ENCODE measurements around the gene SLC6A20.

The SLC6A20 gene

GRCh38 chr3:45795882-45796765 is at the start of gene SLC6A20:
SLC6A20 (minus strand) TSS chr3:45796536; CDS start chr3:45796419, 117 bp downstream.
- DNase-seq: no peak

DNA sequence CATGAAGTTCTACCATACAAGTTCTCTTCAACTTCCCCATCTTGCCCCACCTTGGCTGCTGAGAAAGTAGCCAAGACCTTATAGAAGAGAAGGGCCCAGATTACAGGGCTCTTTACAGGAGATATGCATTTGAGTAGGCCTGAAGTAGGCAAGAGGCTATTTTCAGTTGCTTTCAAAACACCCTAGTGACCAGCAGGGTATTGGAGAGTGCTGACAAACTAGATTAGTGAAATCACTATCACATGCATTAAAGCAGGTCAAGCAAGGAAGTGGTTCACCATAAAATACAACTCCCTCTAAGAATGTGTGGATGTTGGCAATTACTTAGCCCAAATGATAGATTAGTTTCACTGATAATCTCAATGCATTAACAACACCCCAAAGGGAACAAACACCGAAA is 48.3 kb upstream of the SLC6A20 start:
- DNase-seq: no peak

GRCh38 chr3:45842851-45843625 is 46.7 kb upstream of the SLC6A20 start:
- DNase-seq: no peak

GRCh38 chr3:45841757-45842491 is 45.6 kb upstream of the SLC6A20 start, which contains the start of gene LZTFL1:
LZTFL1 (minus strand) TSS chr3:45842119; CDS start chr3:45841991, 128 bp downstream.
- peak; percentile 66 to 93 for DNase-seq

DNA sequence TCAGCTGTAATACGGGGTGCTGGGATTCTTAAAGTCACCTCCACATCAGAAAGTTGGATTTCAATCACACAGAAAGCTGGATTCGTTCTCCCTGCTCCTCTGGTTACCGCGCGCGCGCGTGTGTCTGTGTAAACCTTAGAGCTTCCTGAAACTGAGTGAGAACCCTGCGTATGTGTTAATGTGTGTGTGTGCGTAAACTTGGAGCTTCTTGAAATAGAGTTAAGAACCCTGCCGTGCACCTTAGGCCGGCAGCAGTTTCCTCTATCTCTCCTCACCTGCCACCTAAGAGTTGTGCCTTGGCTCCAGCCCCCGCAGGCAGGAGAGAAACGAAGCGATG is 45.1 kb upstream of the SLC6A20 start:
- DNase-seq: peak in 1 of 2 donors; percentile 51

DNA sequence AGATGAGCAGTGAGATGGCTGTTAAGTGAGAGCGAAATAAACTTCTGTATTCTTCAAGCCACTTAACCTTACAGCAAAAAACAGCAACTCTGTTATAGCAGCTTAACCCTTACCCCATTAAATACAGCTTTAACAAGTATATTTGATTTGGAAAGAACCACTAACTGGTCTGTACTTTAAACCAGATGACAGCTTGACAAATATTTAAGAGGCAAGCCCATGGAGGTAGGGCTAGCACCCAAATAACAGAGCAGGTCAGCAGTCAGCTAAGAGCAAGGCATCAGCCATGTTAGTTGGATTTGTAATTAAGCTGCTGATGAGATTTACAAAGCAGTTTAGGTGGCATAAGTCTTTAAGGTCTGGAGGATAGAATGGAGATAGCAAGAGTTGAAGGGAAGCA is 42.1 kb upstream of the SLC6A20 start:
- no peak for DNase-seq

DNA sequence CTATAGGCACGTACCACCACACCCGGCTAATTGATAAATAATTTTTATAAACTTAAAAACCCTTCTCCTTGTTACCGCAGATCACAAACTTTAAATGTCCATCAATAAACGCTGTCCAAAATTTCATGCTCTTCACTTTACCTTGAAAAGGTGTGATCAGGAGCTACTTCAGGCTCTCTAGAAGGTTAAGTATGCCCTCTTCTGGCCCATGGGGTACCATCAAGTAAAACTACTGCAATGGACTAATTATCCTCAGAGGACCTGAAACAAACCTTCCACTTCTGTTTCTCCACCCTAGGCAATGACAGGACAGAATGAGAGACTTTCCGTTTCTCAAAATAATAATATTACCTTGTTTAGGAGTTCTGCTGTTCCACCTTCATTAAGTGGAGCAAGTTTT is 36.4 kb upstream of the SLC6A20 start:
- no peak for DNase-seq

DNA sequence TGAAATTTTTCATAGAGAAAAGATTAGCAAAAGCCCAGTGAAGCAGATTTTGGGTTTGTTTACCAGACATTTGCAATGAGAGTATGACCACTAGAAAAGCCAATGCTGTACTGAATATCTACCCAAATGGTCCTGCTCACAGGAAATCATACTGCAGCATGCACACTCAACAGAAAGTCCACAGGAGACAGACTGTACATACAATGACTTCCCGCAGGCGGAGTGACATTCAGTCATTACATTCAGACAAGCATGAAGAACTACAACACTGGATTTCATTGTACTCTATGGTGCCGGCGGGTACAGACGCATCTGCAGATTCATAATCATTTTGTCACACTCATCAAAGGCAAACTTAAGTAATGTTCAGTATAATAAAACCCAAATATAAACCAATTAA is 33.8 kb upstream of the SLC6A20 start:
- no peak for DNase-seq

- DNase-seq: no peak
Measured at GRCh38 chr3:45826908-45827307, 30.6 kb upstream of the SLC6A20 start.

GRCh38 chr3:45826321-45826720 is 30.0 kb upstream of the SLC6A20 start:
- no peak for DNase-seq

- DNase-seq: no peak
Measured at GRCh38 chr3:45821127-45821526, 24.8 kb upstream of the SLC6A20 start.

- DNase-seq: no peak
Measured at GRCh38 chr3:45819543-45819942, 23.2 kb upstream of the SLC6A20 start.

DNA sequence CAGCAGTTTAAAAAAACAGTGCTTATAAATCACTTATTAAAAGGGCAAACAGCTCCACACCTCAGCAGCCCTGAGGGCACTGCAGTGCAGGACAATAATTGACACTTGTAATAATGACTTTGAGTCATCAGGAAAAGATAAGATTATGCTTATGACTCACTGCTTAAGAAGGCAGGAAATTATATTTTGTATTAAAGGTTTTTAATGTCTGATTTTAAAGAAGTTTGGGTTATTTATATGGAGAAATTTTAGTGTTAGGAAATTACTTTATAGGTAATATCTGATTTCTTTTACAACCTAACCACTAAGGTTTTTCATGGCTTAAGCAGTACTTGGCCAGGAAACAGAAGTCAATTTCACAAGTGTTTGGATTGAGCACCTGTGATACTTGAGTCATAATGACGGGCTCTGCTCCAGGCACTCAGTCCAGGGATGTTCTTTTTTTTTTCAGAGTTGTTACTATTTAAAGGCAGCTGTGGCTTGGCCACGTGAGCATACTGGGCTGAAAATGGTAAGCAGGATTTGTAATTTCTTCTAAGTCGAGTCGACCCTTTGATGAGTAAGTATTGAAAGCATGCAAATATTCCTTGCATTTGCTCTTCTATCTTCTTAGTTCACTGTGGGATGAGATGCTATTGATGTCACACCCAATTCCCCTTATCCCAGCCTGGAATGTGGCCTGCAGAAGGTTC is 21.6 kb upstream of the SLC6A20 start:
- peak in 1 of 2 donors; percentile 16 for DNase-seq

GRCh38 chr3:45816544-45816943 is 20.2 kb upstream of the SLC6A20 start:
- no peak for DNase-seq

DNA sequence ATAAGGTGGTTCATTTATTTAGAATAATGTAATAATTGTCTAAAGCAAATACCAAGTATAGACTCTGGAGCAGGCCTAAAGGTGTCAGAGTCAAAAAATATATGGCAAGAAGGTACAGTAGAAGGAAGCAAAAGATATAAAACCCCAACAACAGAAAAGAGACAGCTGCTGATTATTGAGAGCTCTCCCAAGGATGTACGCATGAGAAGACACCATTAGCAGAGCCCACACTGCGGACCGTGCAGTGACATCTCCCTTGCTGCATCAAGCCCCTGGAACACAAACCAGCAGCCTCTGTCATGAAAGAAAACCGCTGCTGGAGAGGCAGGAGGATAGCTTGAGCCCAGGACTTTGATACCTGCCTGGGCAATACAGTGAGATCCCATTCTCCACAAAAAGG is 18.0 kb upstream of the SLC6A20 start:
- no peak for DNase-seq

GRCh38 chr3:45807681-45808540 is 11.6 kb upstream of the SLC6A20 start:
- DNase-seq: no peak

DNA sequence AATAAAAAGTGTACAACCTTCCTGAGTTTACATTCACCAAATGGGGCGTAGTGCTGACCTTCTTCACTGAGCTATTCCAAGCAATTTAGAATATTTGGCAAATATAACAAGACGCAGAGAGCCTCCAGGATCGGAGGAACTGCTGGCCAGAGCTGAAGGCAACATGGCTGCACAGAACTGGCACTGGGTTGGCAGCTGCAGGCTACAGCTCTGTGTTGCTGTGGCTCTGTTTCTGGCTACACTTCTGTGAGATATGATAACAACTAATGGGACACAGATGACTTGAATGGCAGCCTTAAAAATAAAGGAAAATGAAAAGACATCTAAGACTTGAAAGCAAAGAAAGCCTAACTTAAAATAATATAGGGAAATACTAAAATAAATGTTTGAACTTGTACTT is 10.8 kb upstream of the SLC6A20 start:
- no peak for DNase-seq

DNA sequence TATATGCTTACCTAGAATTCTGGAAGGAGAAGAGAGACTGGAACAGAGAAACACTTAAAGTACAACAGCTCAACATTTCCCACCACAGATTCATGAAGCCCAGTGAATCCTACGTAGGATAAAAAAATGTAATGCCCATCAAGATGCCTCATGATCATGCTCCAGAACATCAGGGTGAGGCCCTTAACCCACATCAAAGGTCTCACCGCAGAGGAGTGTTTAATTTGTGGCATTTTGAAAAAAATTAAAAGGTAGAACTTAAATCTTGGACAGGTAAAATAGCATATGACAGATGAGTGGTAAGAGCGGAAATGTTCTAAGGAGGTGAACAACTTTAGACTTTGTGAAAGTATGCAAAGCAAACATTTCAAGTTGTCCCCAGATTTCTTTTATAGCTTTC is 9.7 kb upstream of the SLC6A20 start:
- no peak for DNase-seq

DNA sequence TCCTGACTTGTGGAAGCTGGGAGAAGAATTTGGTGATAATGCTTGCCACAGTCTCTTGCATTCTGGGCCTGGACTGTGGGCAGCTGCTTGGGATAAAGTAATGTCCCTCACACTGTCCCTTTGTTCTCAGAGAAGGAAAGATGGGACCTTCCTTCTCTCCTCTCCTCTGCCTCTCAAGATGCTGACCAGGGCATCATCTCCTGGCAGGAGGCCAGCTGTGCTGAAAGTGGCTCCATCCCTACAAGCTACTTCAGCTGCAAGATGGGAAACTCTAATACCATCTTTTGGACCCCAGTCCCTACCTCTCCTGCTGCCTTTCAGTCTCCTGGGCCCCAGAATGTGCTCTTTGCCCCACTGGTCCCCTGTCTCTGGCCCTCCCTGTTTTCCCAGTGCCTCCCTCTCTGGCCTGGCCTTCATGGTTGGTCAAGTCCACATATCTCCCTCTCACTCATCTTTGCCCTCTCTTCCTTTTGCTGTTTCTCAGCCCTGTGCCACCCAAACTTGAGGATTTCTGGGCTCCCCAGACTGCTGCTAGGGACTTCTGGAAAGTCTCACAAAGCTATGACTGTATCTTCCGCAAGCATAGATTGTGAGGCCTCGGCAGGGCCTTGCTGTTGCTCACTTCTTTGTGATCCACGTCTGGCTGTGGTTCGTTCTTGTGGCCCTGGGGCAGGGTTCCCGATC is 7.1 kb upstream of the SLC6A20 start:
- no peak for DNase-seq

- DNase-seq: no peak
Measured at GRCh38 chr3:45802146-45802545, 5.8 kb upstream of the SLC6A20 start.

DNA sequence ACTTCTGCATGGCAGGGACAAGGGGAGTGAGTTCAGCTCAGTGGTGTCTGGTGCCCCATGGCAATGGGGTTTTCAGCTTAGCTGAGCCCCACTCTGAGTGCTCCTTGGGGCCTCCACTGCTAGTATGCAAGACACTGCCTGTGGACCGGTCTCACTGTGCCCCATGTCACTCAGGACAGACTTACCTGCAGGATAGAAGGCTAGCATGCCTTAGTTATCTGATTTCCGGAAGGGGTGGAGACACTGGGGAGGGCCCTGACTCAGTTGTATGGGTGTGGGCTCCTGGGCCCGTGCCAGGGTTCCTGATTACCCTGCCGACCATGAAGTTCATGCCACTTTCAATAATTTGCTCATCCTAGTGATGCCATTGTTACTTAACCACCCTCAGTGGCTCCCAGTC is 4.3 kb upstream of the SLC6A20 start:
- DNase-seq: no peak
